ENCODE results near the gene SUFU.

Gene SUFU

DNA sequence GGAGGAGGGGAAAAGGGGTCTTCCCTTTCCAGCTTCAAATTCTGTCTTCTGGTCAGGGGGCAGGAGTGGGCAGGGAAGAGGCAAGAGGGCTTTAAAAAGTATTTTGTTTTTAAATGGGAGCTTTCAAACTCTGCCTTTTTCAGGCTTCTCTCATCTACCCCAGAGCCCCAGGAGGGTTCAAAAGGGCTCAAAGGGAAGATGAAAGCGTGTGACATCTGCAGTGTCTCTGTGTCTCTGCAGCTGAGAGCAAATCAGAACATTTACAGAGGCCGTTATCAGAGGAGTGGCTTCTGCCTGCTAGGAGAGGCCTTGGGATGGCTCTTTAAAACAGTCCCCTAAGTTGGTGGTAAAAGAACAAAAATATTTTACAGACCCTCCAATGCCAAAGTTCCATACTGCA, 170.8 kb downstream of the SUFU start:
- DNase-seq (ENCODE audit: low spot score) = no peak

GRCh38 chr10:102675011-102675665, 171.4 kb downstream of the SUFU start:
- no peak for DNase-seq (ENCODE audit: low spot score)

GRCh38 chr10:102675666-102676533, 172.1 kb downstream of the SUFU start:
- DNase-seq (ENCODE audit: low spot score) = no peak

GRCh38 chr10:102676534-102677315, 173.0 kb downstream of the SUFU start:
- DNase-seq (ENCODE audit: low spot score) = no peak

DNA sequence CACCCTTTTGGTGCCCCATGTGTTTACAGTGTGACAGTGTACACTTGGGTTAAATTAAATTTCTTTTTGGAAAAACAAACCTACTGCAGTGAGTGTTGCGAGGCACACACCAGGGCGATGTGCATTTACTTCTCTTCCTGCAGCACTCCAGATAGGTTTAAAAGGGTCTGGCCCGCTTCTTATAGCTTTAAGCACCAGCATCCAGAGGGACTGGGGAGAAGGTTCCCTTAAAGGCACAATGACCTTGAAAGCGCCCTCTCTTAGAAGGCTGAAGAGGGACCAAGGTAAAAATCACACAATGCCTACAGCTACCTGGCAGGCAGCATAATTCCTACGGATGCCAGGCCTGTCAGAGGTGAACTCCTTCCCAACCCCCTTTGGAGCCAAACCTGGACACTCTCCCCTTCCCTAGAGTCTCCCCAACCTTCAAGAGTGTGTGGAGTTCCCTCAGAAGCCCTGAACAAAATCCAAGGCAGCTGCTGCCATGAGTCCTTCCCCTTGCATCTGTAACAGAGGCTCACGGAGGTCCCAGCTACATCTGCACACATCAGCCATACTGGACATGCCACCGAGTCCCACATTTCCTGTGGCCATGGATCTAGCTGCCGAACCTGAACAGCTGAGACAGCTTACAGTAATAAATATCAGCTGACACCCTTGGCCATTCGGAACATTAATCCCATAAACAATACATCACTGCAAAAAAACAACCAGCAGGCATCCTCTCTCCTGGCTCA, 173.7 kb downstream of the SUFU start:
- DNase-seq (ENCODE audit: low spot score) = no peak

- no peak for DNase-seq (ENCODE audit: low spot score)
Measured at GRCh38 chr10:102678068-102678400, 174.3 kb downstream of the SUFU start.

GRCh38 chr10:102678842-102679289, 175.1 kb downstream of the SUFU start:
- peak; percentile 86 for DNase-seq (ENCODE audit: low spot score)

DNA sequence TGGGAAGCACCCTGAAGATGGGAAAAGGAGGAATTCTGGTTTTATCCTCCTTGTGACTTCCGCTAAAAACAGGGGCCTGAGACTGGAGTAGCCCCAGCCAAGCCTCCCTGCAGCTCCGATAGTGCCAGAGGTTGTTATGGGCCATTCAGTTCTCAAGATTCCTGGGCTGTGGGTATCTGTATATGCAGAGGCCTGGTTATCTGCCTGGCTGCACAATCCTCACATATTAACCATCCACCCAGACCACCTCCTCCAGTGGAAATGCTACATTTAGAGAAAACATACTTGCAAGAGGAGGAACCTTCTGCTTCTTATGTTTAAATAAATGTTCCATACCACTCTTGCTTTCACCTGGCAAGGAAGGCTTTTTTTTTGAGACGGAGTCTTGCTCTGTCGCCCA, 175.8 kb downstream of the SUFU start:
- no peak for DNase-seq (ENCODE audit: low spot score)

- DNase-seq (ENCODE audit: low spot score) = no peak
Measured at GRCh38 chr10:102681696-102682095, 177.9 kb downstream of the SUFU start.

- no peak for DNase-seq (ENCODE audit: low spot score)
Measured at GRCh38 chr10:102682416-102682815, 178.6 kb downstream of the SUFU start.

DNA sequence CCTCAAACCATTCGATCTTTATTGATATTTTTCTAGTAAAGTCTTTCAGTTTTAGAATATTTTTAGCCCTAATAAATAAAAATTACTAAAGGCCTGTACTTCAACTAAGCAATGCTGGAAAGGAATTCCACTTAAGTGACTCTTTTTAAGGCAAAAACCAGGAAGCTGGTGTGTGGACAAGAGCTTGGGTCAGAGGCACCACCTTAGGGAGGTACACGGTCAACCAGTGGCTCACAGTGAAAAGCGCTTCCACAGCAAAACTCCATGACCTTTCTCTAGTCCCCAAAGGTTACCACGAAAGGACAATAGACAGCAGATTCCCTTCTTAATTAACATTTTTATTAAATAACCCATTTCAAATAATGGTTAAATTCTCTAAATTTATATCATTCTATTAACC, 179.2 kb downstream of the SUFU start:
- no peak for DNase-seq (ENCODE audit: low spot score)
